Endothelial cell of umbilical vein (primary cell): Measurements from ENCODE around the gene STN1. TPM values are rescaled to one million over a fixed set of nuclear protein-coding genes. Genes with fewer than 3 reads are reported as not detected.

Source experiments
- BruUV-seq: library from RNA; stranded (reverse); fragments of 400-500 nt; replicated peaks from 2 replicates; lab custom pipeline; 2021; lab: Mats Ljungman, UMichigan
- CTCF ChIA-PET: fragments of 300-600, 350-600 bp; sonication (Branson Sonifier 250); formaldehyde crosslinking; loops from one replicate; lab custom pipeline; 2021; ENCODE audit warnings: antibody characterized with exemption, inconsistent platforms; lab: Charles Lee
- POLR2A ChIA-PET: fragments of 300-600, 350-600 bp; sonication (Branson Sonifier 250); formaldehyde crosslinking; loops from one replicate; lab custom pipeline; 2021; ENCODE audit warnings: antibody characterized with exemption, inconsistent platforms; lab: Charles Lee
- DNase-seq: peaks from one replicate; pipeline ENCODE4 v3.0.0-alpha.2; 2011; ENCODE audit warnings: low read depth, low spot score
- FAIRE-seq: peaks from 2 replicates; lab custom pipeline; 2011; peaks lifted over from hg19 to GRCh38; lab: Jason Lieb, UNC
- H2AFZ ChIP-seq: 2 replicates; pipeline ENCODE4 v1.6.0; 2012; ENCODE audit warnings: low read depth, low read length, control low read depth, inconsistent platforms
- H3K27ac ChIP-seq: 2 replicates; pipeline ENCODE4 v1.5.1; 2011; ENCODE audit warnings: low read depth, mild to moderate bottlenecking, control low read depth, low read length, moderate library complexity; ENCODE audit not compliant: insufficient read depth
- H3K27me3 ChIP-seq, 2 experiments: 2 replicates each; pipeline versions ENCODE4 v1.6.0 to v1.6.1; 2011; ENCODE audit warnings: low read length in 2 of 2, mixed read lengths in 1 of 2; ENCODE audit not compliant: control insufficient read depth in 2 of 2, insufficient read depth in 2 of 2
- H3K36me3 ChIP-seq, 2 experiments: 2 replicates in 1 of 2; 3 replicates in 1 of 2; pipeline ENCODE4 v1.5.1; 2011; ENCODE audit warnings: low read length in 2 of 2, mild to moderate bottlenecking in 1 of 2, moderate library complexity in 1 of 2; ENCODE audit not compliant: control insufficient read depth in 2 of 2, insufficient read depth in 2 of 2; ENCODE audit errors: extremely low read depth in 1 of 2
- H3K4me1 ChIP-seq: 3 replicates; pipeline ENCODE4 v1.5.1; 2011; ENCODE audit warnings: mild to moderate bottlenecking, low read length; ENCODE audit not compliant: control insufficient read depth, insufficient read depth; ENCODE audit errors: extremely low read depth
- H3K4me2 ChIP-seq: 2 replicates; pipeline ENCODE4 v1.6.1; 2011; ENCODE audit warnings: low read length, control low read depth, mixed read lengths; ENCODE audit not compliant: insufficient read depth
- H3K4me3 ChIP-seq, 3 experiments: fragments of 200-600 bp in 1 of 3; sonication (generic), shearing (Covaris generic) in 1 of 3; replicated peaks in 1 of 3; 2 replicates each; pipeline ENCODE4 v1.5.1; 2011 to 2016; ENCODE audit warnings: control low read depth in 3 of 3, low read length in 3 of 3, mild to moderate bottlenecking in 2 of 3, inconsistent platforms in 1 of 3, low read depth in 1 of 3, moderate library complexity in 1 of 3; ENCODE audit not compliant: insufficient read depth in 1 of 3
- H3K79me2 ChIP-seq: 2 replicates; pipeline ENCODE4 v1.6.0; 2012; ENCODE audit warnings: low read length, inconsistent platforms; ENCODE audit not compliant: control insufficient read depth, insufficient read depth
- H3K9ac ChIP-seq: replicated peaks from 2 replicates; pipeline ENCODE3; 2011; ENCODE audit warnings: low read length, control low read depth; ENCODE audit not compliant: insufficient read depth; ENCODE audit errors: extremely low read depth
- H3K9me1 ChIP-seq: replicated peaks from 3 replicates; pipeline ENCODE4 v1.6.0; 2011; ENCODE audit warnings: mild to moderate bottlenecking, low read length; ENCODE audit not compliant: control insufficient read depth, insufficient read depth; ENCODE audit errors: extremely low read depth
- H3K9me3 ChIP-seq: replicated peaks from 2 replicates; pipeline ENCODE4 v1.5.1; 2012; ENCODE audit warnings: low read length, inconsistent platforms; ENCODE audit not compliant: control insufficient read depth, insufficient read depth
- H4K20me1 ChIP-seq: replicated peaks from 2 replicates; pipeline ENCODE3; 2011; ENCODE audit warnings: mild to moderate bottlenecking, low read length; ENCODE audit not compliant: control insufficient read depth, insufficient read depth; ENCODE audit errors: extremely low read depth
- CTCF ChIP-seq, 2 donors: IDR thresholded peaks; 1 replicate in 1 of 2; 2 replicates in 1 of 2; pipeline ENCODE4 v1.5.1; 2011; ENCODE audit warnings: low read length in 2 of 2, mild to moderate bottlenecking in 2 of 2, moderate library complexity in 2 of 2, control low read depth in 1 of 2, inconsistent platforms in 1 of 2, low read depth in 1 of 2; ENCODE audit not compliant: insufficient read depth in 1 of 2; ENCODE audit errors: extremely low read depth in 1 of 2
- EZH2 ChIP-seq: IDR thresholded peaks from 2 replicates; pipeline ENCODE4 v1.6.1; 2012; ENCODE audit warnings: borderline replicate concordance, low read depth, mild to moderate bottlenecking, moderate library complexity, low read length, inconsistent platforms; ENCODE audit not compliant: severe bottlenecking
- FOS ChIP-seq: IDR thresholded peaks from 2 replicates; pipeline ENCODE4 v1.6.1; 2011; ENCODE audit warnings: mild to moderate bottlenecking, low read length, moderate library complexity, borderline replicate concordance; ENCODE audit not compliant: insufficient read depth
- GATA2 ChIP-seq: IDR thresholded peaks from 2 replicates; pipeline ENCODE4 v1.7.0; 2011; ENCODE audit warnings: low read depth, mild to moderate bottlenecking, moderate library complexity, mixed read lengths, low read length; ENCODE audit not compliant: insufficient read length, insufficient read depth
- JUN ChIP-seq: IDR thresholded peaks from 2 replicates; pipeline ENCODE4 v1.6.1; 2011; ENCODE audit warnings: borderline replicate concordance, low read depth; ENCODE audit not compliant: insufficient read length, insufficient read depth
- MAX ChIP-seq: IDR thresholded peaks from 2 replicates; pipeline ENCODE4 v1.6.1; 2011; ENCODE audit not compliant: insufficient read depth, insufficient read length
- MYC ChIP-seq: IDR thresholded peaks from one replicate; pipeline ENCODE4 v1.6.1; 2011; ENCODE audit warnings: mild to moderate bottlenecking, low read depth, low read length
- POLR2A ChIP-seq: IDR thresholded peaks from 2 replicates; pipeline ENCODE4 v1.6.1; 2012; ENCODE audit warnings: low read depth, mild to moderate bottlenecking, control low read depth, low read length
- POLR2AphosphoS5 ChIP-seq: IDR thresholded peaks from 2 replicates; pipeline ENCODE4 v1.6.1; 2012; ENCODE audit warnings: low read depth, mild to moderate bottlenecking, control low read depth, low read length, moderate library complexity; ENCODE audit not compliant: insufficient read depth
- dilution Hi-C: fragments of 300-500 bp; cut with MboI; formaldehyde crosslinking; loops from one replicate; pipeline ENCODE4 v1.15.0; 2019; ENCODE audit warnings: low sequenced_read_pairs; ENCODE audit not compliant: extremely low pct_ligation_motif_present
- intact Hi-C: fragments of 100-400 bp; cut with micrococcal nuclease; formaldehyde crosslinking; loops from one replicate; pipeline ENCODE4 v1.10.0; 2022
- polyA plus RNA-seq, 4 experiments: library from polyadenylated mRNA; depleted of rRNA in 3 of 4; stranded (reverse) in 3 of 4; unstranded in 1 of 4; fragments of >200 nt; gene quantifications; 2 replicates each; pipeline versions ENCODE4 v1.2.1 to v1.2.3, GENCODE V29; 2011 to 2012; ENCODE audit warnings: missing spikeins in 1 of 4
- total RNA-seq: library from RNA; stranded (reverse); gene quantifications from 2 replicates; pipeline ENCODE4 v1.2.3, GENCODE V29; 2021

Gene STN1
- total and polyA plus RNA-seq, 2 donors (not counting 3 experiments of a cell fraction or from before 2014, with no cell fraction given): 10.8 to 15.3 TPM

DNA sequence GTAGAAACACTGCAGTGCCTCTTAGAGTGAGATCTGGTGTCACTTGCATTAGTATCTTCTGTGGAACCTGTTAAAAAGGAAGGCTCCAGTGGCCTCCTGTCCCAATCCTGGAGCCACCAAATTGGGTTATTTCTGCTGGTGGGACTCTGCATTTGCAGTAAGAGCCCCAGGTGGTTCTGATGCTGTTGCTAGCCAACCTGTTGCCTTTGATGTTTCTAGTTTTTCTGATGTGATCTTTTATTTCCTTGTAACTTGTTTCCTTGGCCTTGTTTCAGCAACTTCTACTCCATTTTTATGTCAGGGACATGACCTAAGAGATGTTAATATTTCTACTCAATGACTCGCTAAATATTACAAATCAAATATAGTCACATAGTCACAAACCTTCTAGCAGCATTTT, 12.5 kb upstream of the STN1 start:
- POLR2A ChIA-PET: no interaction called here

More for the DNA sequence above, 12.5 kb upstream of the STN1 start:
- Histone ChIP-seq H3K79me2 (no peaks in the 10 kb centered on the region), H3K36me3 (no peaks in the 10 kb centered on the region), H2AFZ (no peak overlapping the region), H3K4me3 (no peak overlapping the region), H3K27ac (no peak overlapping the region), H3K27me3 (no peaks in the 10 kb centered on the region), H3K4me1 (no peaks in the 10 kb centered on the region), H4K20me1 (no peaks in the 10 kb centered on the region), H3K4me2 (no peak overlapping the region), H3K9me3 (no peaks in the 10 kb centered on the region), H3K9me1 (no peaks in the 10 kb centered on the region), H3K9ac (no peak overlapping the region)
- intact Hi-C loops: no loop called here
- no peak for DNase-seq
- no TSS peak for BruUV-seq
- TF ChIP-seq JUN: no peak
- no peak for TF ChIP-seq EZH2
- TF ChIP-seq MYC: no peak
- no peak for TF ChIP-seq MAX
- no peak for TF ChIP-seq POLR2A
- no peak for TF ChIP-seq POLR2AphosphoS5
- TF ChIP-seq FOS: no peak
- TF ChIP-seq CTCF (IDR thresholded peaks at IDR 0.05; ENCODE audit: extremely low read depth in 1 of 2, insufficient read depth in 1 of 2, low read depth in 1 of 2, low read length in 2 of 2): no peak
- TF ChIP-seq GATA2: no peak
- CTCF ChIA-PET: no interaction called here
- no peak for FAIRE-seq
- dilution Hi-C loops: no loop called here
